LNCAP (cell line): Measurements from ENCODE around the gene MSL1.

Experiments
- TF ChIP-seq, protein P1 (sequence below): fragments of 450-650 bp; IDR thresholded peaks from 2 replicates; pipeline ENCODE4 v1.5.1; 2017; ENCODE audit warnings: mild to moderate bottlenecking

Gene MSL1, protein sequence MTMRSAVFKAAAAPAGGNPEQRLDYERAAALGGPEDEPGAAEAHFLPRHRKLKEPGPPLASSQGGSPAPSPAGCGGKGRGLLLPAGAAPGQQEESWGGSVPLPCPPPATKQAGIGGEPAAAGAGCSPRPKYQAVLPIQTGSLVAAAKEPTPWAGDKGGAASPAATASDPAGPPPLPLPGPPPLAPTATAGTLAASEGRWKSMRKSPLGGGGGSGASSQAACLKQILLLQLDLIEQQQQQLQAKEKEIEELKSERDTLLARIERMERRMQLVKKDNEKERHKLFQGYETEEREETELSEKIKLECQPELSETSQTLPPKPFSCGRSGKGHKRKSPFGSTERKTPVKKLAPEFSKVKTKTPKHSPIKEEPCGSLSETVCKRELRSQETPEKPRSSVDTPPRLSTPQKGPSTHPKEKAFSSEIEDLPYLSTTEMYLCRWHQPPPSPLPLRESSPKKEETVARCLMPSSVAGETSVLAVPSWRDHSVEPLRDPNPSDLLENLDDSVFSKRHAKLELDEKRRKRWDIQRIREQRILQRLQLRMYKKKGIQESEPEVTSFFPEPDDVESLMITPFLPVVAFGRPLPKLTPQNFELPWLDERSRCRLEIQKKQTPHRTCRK

GRCh38 chr17:40121181-40122135 is at the start of gene MSL1:
Gene MSL1 (plus strand): TSS chr17:40121971. CDS start chr17:40122613, 642 bp downstream.
- TF ChIP-seq, protein P1, sequence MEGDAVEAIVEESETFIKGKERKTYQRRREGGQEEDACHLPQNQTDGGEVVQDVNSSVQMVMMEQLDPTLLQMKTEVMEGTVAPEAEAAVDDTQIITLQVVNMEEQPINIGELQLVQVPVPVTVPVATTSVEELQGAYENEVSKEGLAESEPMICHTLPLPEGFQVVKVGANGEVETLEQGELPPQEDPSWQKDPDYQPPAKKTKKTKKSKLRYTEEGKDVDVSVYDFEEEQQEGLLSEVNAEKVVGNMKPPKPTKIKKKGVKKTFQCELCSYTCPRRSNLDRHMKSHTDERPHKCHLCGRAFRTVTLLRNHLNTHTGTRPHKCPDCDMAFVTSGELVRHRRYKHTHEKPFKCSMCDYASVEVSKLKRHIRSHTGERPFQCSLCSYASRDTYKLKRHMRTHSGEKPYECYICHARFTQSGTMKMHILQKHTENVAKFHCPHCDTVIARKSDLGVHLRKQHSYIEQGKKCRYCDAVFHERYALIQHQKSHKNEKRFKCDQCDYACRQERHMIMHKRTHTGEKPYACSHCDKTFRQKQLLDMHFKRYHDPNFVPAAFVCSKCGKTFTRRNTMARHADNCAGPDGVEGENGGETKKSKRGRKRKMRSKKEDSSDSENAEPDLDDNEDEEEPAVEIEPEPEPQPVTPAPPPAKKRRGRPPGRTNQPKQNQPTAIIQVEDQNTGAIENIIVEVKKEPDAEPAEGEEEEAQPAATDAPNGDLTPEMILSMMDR: no peak

- TF ChIP-seq, protein P1: no peak
Measured at GRCh38 chr17:40072040-40072734, 49.6 kb upstream of the MSL1 start.

GRCh38 chr17:40072735-40073346 is 48.9 kb upstream of the MSL1 start:
- TF ChIP-seq, protein P1: no peak

- TF ChIP-seq, protein P1: no peak
Measured at GRCh38 chr17:40073454-40074174, 48.2 kb upstream of the MSL1 start.

DNA sequence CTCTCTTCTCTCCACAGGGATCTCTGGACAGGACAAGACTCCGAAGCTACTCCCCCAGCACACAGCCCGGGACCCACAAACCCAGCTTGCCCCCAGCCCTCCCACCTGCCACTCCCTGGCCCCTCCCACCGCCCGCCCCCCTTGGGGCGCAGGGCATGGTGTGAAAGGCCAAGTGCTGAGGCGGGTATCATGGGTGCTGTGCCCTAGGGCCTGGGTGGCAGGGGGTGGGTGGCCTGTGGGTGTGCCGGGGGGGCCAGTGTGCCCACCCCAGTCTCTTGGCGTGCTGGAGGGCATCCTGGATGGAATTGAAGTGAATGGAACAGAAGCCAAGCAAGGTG is 47.6 kb upstream of the MSL1 start:
- TF ChIP-seq, protein P1: no peak

- TF ChIP-seq, protein P1: no peak
Measured at GRCh38 chr17:40074871-40075200, 46.9 kb upstream of the MSL1 start.
